HG02885 (cell line): ENCODE results near the gene SYN1.

ENCODE experiments used
- ATAC-seq: cut with Tn5 transposase; IDR thresholded peaks from one replicate; pipeline ENCODE4 v1.9.1; 2021; ENCODE audit warnings: mild to moderate bottlenecking; ENCODE audit not compliant: unreplicated experiment, poor library complexity

Gene SYN1

DNA sequence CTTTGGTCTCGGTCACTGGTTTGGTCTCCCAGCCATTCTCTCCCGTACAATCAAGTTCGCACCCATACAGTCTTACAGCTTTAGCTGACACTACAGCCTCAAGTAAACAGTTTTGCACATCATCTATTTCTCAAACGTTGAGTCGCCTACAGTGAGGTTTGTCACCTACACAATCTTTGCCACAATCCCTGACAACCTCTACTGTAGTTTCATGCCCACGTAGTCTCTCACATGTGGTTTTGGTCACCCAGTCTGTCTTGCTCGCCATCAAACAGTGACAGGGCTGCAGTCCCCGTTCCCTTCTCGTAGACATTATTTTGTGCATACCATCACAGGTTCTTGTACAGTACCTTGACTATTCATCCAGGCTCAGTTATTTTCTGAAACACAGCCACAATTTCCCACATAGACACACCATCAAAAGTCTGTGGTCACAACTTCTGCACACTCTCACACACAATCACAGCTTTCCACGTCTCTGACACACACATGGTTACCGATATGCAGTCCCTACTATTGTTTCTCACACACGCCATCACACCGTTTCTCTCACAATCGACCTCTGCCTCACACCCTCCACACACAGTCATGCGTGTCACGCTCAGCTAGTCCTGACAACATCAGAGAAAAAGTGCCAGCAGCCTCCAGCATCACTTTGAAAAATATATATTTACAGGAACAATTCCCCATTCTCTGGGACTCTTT, 15.4 kb upstream of the SYN1 start:
- no peak for ATAC-seq

DNA sequence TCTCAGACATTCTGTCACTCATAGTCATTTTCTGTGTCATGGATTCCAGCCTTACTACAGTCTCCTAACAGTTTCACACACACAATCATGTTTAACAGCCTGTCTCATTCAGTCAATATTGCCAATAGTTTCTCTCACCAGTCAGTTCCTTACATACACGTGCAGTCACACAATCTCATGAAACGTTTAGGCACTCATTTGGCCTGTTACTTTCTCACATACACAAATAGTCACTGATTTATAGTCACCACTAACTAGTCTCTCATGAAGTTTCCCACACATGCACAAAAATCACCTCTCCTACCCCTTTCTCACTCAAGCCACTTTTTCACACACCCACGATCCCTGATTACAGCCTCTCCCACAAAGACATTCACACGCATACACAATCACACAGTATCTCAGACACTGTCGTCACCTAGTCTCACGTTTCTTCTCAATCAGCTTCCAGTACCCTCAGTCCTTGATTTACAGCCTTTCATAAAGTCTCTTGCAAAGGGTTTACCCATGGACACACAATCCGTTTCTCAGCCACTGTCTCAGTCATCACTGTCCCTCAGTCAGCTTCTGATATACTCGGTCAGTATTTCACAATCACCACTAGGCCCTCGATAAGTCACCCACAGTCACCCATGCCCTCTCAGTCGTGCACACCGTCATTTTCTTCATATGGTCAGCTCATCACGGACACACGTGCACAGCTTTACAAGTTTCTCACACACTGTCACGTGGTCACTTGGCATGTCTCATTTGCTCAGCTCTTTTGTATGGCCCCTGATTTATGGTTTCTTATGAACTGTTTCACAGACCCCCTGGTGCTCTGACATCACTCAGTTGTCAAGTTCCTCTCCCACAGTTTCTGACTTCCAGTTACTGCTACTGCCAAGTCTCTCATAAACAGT, 14.3 kb upstream of the SYN1 start:
- ATAC-seq = no peak

DNA sequence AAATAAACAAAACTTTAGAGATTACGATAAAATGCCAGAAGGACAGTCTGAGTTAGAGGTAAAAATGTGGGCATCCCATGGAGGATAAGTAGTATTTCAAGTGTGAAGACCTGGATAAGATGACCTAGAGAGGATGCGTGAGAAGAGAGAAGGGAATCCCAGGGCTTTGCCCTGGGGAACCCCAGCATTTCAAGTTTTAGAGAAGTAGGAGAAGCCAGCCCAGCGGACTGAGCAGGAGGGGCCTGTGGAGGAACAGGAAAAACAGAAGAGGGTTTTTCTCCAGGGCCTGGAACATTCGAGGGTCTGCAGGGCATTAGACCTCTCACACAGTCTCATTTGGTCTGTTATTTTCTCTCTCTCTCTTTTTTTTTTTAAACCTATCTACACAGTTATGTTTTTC, 13.0 kb upstream of the SYN1 start:
- no peak for ATAC-seq

DNA sequence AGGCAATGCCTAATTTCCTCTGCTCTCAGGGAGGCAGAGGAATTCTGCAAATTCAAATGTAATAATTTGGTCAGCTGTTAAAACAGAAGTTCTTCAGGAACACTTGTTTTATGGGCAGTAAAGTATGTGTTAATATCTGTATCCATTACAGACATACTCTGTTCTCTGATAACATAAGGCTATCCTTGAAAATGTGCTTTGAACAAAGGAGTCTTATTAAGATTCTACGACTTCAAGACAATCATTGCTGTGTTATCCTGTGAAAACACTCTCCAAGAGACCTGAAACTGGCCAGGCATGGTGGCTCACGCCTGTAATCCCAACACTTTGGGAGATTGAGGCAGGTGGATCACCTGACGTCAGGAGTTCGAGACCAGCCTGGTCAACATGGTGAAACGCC, 12.0 kb upstream of the SYN1 start:
- ATAC-seq = no peak

DNA sequence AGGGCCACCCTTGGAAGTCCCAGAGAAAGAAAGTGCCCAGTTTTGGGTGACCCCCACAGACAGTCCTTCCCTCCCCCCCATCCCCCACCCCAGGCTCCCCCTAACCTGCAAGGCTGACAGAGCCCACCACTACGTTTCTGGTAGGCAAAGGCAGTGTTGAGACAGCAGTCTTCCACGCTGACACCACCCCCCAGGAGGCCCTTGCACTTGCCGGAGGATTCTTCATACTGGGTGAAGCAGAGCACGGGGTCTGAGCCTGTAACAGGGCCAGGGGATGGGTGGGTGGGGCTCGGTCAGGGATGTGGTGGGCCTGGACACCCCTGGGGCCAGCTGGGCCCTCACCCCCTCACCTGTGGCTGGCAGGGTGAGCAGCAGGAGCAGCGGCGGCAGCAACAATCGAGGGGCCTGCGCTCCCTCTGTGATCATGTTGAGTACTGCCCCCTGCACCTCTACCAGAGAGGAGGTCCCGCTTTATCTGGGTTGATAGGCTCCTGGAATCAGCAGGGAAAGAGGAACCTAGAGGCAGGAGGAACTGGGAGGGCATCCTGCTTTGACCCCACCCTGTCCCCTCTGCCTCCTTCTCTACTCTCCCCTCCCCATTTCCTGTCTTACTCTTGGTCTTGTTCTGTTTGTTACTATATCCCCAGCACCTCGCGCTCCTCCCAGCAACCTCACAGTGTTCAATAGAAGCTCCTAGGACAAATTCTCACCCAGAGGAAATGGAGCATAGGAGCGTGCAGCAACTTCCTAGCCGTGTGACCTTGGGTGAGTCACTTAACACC, 10.0 kb upstream of the SYN1 start, which contains the start of gene CFP:
Gene CFP (minus strand): TSS at position 512 of the 782 bp plus-strand sequence. CDS start 86 bp downstream, at position 426.
- no peak for ATAC-seq

DNA sequence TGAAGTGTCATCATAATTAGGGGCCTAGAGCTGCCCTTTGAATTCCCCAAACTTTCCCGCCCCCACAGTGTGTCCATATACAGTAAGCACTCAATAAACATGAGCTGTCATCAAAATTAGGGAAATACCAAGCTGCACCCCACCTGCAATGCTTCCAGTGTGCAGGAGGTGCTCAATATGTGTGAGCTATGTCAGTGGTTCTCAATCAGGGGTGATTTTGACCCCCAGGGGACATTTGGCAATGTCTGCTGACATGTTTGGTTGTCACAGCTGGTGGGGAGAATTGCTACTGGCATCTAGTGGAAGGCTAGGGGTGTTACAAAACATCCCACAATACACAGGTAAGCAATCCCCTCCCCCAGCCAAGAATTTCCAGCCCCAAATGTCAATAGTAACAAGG, 9.3 kb upstream of the SYN1 start:
- ATAC-seq = no peak

DNA sequence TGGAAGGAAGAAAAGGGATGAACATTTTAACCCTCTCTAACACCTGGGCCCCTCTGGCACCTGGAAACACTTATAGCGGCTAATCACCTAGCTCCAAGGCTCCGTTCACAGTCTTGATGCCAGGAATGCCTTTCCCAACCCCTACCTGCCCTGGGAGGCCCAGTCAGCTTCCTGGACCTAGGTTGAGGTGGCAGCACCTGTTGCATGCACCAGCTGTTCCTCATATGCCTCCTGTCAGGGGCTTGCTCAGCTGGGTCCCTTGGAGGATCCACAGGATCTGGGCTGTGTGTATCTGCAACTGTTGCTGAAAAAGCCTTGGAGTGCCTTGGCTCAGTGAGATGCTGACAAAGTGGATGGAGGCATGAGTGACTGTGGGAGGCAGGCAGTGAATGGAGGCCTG, 5.7 kb upstream of the SYN1 start:
- no peak for ATAC-seq

DNA sequence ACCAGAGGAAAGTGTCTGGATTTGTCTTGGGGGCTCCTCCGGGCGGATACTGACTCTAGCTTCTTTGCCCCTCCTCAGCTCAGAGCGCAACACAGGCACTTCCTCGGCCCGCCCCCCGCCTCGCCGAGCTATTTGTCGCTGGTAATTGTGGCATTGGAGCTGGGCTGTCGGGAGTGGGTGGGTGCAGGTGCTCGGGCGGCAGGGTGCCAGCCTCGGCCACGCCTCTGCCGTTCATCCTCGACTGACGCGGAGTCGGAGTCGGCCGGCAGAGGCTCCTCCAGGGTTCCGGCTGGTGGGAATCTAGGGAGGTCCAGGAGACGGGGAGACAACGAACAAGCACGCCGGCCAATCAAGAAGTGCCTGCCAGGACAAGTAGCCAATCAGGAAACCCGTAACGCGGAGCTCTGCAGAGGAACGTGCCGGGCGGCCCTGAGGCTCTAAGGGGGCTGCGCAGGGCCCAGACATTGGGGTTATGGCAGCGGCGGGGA, 3.9 kb upstream of the SYN1 start:
- no peak for ATAC-seq

DNA sequence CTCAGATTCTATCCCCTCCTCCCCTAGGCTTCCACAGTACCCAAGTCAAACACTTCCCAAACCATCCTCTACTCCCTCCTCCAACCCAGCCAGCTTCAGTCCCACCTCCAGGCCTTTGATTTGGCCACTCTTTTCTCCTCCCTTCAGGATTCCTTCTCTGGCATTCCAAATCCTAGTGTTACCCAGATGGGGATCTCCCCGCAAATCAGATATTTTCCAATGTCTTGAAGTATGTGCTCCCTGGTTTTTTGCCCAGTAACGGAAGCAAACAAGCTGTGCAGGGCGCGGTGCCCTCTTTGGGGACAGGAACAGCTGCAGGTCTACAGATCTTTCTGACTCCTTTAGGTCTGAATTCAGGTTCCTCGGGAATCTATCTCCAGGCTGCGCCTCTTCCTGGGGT, 2.2 kb upstream of the SYN1 start:
- no peak for ATAC-seq

DNA sequence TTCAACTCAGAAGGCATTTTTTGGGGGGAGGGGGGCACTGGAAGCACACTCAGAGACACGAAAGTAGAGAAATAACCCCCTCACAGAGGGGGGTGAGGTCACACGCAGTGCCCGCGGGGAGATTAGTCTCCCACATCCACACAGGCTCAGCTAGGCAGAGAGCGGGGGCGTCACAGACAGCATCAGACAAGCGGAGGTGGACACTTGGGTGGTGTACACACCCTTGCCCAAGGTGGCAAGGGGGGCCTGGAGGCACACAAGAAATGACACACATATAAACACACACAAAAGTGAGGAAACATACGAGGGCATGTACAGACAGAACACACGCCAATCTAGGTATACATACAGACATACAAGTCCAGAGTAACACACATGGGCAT, 637 bp upstream of the SYN1 start:
- ATAC-seq = no peak

DNA sequence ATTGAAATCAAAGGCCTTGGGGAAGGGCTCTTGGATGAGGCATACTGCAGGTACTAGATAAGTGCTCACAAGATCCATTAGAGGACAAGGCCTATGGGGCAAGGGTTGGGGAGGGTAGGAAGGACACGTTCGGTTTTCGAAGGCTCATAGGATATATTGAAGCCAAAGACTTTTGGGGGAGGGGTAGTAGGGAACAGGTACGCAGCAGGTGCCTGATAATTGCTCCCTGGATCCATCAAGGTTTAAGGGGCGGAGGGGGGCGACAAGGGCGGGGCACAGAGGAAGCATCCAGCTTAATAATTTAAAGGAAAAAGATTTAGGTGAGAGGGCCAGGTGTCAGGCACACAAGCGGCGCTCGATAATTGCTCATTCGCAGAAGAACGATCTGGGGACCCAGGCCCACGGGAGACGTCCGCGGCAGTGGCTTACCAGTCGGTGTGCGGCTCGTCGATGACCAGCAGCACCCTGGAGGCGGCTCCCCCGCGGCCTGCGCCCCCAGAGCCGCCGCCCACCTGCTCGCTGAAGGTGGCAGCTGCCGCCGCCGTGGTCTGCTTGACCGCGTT, 653 bp downstream of the SYN1 start:
- ATAC-seq = no peak

DNA sequence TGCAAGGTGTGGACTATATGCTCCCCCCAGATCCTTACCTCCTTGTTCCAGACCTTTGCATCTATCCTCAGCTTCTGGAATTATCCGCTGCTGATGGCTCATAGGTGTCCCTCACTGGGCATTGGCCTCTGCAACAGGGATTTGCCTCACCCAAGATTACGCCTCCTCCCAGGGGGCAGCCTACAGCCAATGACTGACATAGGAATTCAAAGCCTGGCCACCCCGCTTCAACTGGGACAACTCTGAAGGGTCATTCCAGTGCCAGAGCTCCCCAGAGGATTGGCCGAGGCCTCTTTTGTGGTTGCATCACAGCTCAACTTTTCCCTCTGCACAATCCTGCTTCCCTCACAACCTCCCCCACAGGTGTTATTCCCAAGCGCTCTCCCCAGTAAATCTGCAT, 5.0 kb downstream of the SYN1 start:
- ATAC-seq = no peak

DNA sequence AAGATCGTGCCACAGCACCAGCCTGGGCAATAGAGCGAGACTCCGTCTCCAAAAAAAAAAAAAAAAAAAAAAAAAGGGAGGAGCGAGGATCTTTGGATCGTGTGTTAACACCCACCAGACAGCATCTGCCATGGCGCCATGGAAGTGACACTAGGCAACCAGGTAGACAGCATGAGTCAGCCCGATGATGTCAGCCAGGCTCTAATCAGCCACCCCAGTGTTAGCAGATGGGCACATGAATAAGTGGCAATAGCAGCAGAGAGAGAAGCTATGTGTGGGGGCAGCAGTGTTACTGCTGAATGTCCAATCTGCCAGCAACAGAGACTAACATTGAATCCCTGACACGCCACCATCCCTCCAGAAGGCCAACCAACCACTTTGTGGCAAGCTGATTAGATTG, 6.6 kb downstream of the SYN1 start:
- ATAC-seq = no peak

DNA sequence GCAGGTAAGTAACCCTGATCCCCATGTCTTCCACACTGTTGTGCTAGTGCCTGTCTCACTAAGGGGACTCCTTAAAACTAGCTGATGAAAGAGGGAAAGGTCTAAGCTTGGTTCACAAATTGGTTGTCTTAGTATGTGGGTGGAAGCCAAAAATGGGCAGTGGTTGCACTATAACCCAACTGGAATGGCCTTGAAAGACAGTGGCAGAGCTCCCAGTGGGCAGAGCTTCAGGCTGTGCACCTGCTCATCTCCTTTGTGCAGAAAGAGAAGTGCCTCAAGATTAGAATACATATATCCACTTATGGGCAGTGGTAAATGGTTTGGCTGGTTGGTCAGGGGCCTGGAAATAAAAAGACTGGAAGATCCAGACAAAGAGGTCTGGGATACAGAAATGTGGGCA, 7.2 kb downstream of the SYN1 start:
- no peak for ATAC-seq

DNA sequence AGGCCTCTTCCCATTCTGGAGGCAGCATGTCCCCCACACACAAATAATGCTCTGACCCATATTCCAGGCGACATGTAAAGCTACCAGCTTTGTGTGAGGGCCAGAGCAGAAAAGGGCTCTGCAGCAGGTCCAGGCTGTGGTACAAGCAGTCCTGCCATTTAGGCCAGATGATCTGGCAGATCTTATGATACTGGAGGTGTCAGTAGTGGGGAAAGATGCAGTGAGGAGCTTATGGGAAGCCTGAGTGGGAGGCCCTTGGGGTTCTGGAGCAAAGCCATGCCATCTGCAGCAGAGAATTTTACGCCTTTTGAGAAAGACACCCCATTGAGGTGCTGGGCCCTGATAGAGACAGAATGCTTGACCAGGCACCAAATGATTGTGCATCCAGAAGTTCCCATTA, 7.7 kb downstream of the SYN1 start:
- ATAC-seq = no peak

DNA sequence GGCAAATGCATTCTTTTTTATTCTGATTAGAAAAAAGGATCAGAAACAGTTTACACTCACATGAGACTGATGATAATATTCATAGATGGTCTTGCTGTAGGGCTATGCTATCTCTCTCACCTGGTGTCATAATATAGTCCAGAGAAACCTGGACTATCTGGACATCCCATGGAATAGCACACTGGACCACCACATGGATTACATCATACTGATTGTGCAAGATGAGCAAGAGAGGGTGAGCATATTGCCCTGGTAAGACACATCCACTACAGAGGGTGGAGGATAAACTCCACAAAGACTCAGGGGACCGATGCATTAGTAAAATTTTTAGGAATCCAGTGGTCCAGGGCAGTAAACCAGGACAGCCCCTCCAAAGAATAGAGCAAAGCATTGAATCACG, 8.2 kb downstream of the SYN1 start:
- ATAC-seq = no peak

DNA sequence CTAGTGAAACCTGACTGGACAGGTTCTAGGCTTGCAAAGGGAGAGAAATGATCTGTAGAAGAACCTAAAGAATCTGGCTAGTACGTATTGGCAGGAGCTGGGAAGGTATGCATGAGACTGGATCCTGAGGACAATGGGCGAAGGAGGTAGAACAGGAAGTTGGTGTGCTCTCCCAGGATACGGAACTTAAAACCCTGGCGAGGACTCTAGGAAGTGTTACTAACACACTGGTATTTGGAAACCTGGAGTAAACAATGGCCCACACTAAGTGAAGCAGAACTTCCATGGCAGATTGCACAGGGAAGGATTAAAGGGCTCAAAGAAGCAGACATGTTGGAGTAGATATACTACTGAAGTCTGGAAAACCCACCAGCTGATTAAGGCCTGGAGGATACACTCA, 9.1 kb downstream of the SYN1 start:
- ATAC-seq = no peak

DNA sequence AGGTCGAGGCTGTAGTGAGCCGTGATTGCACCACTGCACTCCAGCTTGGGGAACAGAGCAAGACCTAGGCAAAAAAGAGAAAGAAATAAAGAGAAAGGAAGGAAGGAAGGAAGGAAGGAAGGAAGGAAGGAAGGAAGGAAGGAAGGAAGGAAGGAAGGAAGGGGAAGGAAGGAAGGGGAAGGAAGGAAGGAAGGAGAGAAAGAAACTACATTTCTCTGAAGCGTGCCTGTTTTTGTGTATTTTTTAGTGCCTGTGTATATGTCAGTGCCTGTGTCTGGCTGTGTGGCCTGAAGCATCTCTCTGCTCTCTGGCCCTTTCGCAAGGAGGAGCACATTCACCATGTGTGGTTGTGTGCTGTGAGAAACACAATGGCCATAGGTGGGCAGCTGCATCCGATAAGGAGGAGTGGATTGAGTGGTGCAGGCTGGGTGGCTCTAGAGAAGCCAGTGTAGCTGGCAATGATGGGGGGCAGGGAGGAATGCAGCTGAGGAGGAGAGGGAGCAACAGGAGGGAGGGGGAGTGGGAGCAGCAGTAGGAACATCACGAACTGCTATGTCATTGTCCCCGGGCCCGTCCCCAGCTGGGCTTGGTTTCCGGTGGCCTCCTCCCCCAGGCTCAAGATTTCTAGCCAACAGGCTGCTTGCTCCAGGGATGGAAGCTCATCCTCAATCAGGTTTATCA, 11.4 kb downstream of the SYN1 start:
- ATAC-seq = no peak

DNA sequence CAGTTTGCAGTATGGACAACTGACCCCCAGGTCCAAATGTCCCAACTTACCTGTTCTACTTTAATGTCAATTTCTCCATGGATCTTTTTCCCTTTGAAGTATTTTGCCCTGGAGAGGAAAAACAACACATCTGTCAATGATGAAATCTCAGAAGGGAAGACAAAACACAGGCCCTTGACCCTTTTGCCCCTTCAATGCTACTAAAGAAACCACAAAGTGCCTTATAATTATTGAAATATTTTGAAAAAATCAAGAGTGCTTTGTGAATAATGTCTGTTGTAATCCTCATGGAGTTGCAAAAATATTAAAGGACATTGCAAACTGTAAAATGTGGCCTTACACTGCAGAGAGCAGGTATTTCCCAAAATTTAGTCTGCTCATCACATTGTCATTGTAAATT, 12.6 kb downstream of the SYN1 start:
- ATAC-seq = no peak

DNA sequence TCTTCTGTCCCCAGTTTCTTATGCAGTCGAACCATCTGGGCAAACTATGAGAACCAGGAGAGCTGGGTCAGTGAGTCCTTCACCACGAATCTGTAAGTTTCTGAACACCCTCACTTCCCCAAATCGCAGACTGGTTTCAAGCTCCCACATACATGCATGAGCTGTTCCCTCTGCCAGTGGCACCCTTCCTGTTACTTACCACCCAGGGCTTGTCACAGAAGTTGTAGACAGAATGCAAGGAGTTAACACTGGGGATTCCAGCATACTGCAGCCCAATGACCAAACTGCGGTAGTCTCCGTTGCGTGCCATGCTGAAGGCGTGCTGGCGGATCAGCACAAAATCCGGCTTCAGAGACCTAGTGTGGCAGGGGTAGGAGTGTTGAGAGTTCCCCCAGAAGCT, 14.6 kb downstream of the SYN1 start:
- ATAC-seq = no peak
